DMS153 treated with DMSO at 0.1 percent for 48 hours (cell line): ENCODE data around the gene TSPYL4.

Experiments
- DNase-seq: peaks from one replicate; lab custom pipeline; 2025; ENCODE audit not compliant: unreplicated experiment; lab: John Stamatoyannopoulos, UW

The TSPYL4 gene

GRCh38 chr6:116229287-116229913, 24.5 kb downstream of the TSPYL4 start:
- no peak for DNase-seq

- DNase-seq = no peak
These were observed 30.5 kb downstream of the TSPYL4 start for GRCh38 chr6:116223355-116223754.

- no peak for DNase-seq
These were observed 32.0 kb downstream of the TSPYL4 start for GRCh38 chr6:116221911-116222310.

GRCh38 chr6:116221067-116221466, 32.8 kb downstream of the TSPYL4 start:
- DNase-seq = no peak

DNA sequence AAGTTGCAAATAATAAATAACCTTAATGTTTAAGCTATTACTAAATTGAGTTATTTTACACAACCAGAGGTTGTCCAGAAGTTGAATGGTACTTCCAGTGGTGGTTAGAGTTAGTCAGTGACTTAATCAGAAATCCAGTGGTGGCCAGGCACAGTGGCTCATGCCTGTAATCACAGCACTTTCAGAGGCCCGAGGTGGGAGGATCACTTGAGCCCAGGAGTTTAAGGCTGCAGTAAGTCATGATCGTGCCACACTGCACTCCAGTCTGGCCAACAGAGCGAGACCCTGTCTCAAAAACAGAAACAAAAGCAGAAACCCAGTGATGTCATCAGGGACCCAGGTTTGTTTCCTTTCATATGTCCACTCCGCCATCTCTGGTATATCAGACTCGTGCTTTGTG, 35.0 kb downstream of the TSPYL4 start:
- DNase-seq = no peak

DNA sequence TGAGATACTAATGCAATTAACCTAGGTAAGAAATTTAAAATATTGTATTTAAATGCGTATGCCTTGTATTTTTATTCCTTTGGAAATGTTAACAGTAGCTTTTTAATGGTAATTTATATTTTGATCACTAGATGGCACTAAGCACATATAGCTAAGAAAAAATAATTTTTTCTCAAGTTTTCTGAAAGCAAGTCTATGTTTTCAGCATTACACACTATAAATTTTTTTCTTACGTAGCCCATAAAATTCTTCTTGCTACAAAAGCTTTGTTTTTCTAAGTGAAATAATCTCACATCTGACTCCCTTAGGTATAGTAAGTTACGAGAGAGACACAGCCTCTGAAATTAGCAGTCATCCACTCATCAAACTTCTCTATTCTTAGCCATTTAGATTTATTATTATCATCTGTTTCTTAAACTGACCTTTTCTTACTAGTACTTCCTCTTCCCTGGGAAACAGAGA, 35.7 kb downstream of the TSPYL4 start:
- peak; percentile 14 for DNase-seq

- no peak for DNase-seq
These were observed 36.8 kb downstream of the TSPYL4 start for GRCh38 chr6:116217069-116217468.

GRCh38 chr6:116215414-116215813, 38.5 kb downstream of the TSPYL4 start:
- no peak for DNase-seq

GRCh38 chr6:116214681-116215080, 39.2 kb downstream of the TSPYL4 start:
- DNase-seq = no peak

DNA sequence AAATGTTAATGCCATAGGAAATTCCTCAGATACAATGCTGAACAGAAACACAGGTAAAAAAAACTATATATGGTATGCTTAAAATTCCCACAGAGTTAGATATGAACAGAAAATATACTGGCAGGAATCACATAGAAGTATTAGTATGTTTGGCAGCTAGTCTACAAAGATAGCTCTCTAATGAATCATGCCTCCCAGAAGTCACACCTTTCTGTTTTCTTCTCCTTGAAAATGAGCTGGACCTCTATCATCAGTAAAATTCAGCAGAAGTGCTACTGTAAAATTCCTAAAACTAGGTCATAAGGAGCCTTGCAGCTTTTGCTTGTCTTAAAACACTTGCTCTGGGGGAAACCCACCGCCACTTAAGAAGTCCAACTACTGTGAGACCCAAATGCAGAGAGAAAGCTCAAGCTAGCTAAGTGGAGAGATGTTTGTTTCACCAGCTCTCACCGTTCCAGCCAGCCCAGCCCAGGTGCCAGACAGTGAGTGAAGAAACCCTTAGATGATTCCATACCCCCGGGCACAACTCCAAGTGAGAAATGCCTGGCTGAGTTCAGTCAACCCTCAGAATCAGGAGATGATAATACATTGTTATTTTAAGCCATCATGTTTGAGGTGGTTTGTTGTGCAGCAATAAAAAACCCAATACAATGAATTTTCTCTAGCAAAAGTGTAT, 43.0 kb downstream of the TSPYL4 start:
- no peak for DNase-seq

GRCh38 chr6:116210316-116210715, 43.6 kb downstream of the TSPYL4 start:
- no peak for DNase-seq

GRCh38 chr6:116208056-116208785, 45.7 kb downstream of the TSPYL4 start:
- DNase-seq = no peak

DNA sequence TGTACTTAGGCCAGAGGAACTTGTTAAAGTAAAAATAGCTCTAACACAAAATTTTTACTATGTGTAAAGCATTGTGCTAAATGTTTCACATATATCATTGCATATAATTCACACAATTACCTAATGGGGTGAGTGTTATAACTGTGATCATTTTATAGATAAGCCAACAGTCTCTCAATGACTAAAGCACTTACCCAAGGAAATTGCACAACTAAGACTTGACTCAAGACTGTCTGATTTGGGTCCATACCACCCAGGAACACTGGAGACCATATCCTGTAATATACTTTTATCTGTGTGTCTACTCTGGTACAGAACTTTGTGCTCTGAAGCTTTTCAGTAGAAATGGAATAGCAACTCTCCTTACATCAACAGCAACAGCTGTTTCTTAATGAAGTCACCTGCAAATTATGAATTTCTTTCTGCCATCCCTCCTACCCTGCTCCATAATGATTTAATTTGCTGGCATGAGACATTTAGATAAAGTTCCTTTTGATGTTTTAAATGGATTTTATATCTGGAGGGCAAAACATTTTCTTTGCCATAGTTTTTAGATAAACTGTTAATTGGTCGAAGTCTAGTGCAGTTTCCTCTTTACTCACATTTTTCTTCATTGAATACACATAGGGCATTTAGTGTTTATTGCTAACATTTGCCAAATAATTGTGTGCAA, 47.5 kb downstream of the TSPYL4 start:
- no peak for DNase-seq

GRCh38 chr6:116205281-116205680, 48.6 kb downstream of the TSPYL4 start:
- DNase-seq = no peak

- no peak for DNase-seq
These were observed 52.3 kb downstream of the TSPYL4 start for GRCh38 chr6:116201538-116201937.

GRCh38 chr6:116200619-116201249, 53.1 kb downstream of the TSPYL4 start:
- DNase-seq = no peak
